ENCODE results near the gene CARD18.
A peak's percentile ranks its signal among the peaks of the same experiment; 100 is the strongest.

The CARD18 gene

DNA sequence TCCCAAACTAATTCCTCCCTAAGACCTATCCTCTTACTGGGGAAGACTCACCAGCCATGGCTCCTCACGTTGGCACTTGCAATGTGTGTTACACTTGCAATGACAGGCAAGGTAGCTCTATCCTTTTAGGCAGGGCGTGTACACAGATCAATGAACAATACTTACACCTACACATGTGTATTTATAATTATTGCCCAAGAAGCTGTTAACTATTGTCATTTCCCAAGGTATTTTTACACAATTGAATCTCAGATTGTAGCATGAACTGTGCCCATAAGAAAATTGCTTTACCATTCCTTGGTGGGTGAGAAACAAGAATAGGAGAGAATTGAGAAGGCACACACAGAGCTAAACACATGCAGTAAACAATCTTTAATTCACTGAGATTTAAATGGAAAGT lies at the start of gene CARD18:
CARD18 (minus strand) TSS at position 101 of the 400 bp plus-strand sequence; CDS start at position 58, 43 bp downstream.
- intact Hi-C loops (cut with DNase I), result no loop called here
- no peak for DNase-seq

DNA sequence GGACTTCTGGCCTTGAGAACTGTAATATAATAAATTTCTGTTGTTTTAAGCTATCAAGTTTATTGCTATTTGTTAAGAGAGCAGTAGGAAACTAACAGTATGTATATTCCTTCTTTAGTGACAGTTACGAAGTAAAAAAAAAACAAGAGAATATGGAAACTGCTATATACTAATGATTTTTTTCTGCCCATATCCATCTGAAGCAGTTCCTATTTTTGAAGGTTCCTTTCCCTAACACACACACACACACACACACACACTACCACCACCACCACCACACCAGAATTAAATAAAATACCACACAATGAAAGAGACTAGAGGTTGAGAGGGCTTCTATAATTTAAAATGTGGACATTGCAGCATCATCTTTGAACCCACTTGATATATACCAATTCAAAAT lies 44.4 kb upstream of the CARD18 start:
- no peak for DNase-seq
- intact Hi-C loops (cut with DNase I), result no loop called here

GRCh38 chr11:105183426-105183825 lies 43.9 kb upstream of the CARD18 start:
- intact Hi-C loops (cut with DNase I), result no loop called here
- no peak for DNase-seq

GRCh38 chr11:105181521-105181920 lies 42.0 kb upstream of the CARD18 start:
- DNase-seq, result no peak
- intact Hi-C loops (cut with DNase I), result no loop called here

- DNase-seq, result no peak
- intact Hi-C loops (cut with DNase I), result no loop called here
These were observed 41.5 kb upstream of the CARD18 start for GRCh38 chr11:105181100-105181499.

DNA sequence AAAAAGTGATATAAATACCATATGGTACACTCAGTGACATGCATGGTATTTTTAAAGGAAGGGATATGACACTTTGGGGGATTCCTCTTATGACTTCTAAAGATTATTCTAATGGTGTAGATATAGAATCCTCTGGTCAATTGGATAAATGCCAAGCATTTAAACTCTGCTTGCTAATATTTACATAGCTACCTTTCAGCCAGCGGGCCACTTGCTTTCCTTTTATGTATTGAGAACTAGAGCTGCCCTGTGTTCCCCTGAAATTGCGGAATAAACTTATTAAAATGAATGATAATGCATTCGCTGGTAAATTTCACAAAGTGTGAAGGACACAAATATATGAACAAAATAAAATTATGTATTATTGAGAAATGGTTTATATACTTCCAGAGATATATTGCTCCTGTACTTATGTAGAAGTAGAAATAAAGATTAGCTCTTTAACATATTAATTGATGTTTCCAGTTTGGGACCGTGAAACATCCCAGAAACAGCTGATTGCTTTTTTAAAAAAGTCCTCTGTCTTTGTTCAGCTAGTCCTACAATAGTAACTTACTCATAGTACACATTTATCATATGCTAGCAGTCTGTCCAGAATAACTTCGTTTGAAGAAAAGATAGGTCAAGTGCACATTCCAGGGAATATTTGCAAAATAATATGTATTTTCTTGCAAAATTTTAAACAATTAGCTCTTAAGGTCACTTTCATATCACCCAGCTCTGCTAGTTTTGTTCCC lies 40.1 kb upstream of the CARD18 start:
- intact Hi-C loops (cut with DNase I), result no loop called here
- DNase-seq, result no peak

GRCh38 chr11:105177658-105178057 lies 38.1 kb upstream of the CARD18 start:
- intact Hi-C loops (cut with DNase I), result no loop called here
- no peak for DNase-seq

GRCh38 chr11:105168457-105168856 lies 28.9 kb upstream of the CARD18 start:
- intact Hi-C loops (cut with DNase I), result no loop called here
- no peak for DNase-seq

- no peak for DNase-seq
- intact Hi-C loops (cut with DNase I), result no loop called here
These were observed 27.7 kb upstream of the CARD18 start for GRCh38 chr11:105167244-105167643.

DNA sequence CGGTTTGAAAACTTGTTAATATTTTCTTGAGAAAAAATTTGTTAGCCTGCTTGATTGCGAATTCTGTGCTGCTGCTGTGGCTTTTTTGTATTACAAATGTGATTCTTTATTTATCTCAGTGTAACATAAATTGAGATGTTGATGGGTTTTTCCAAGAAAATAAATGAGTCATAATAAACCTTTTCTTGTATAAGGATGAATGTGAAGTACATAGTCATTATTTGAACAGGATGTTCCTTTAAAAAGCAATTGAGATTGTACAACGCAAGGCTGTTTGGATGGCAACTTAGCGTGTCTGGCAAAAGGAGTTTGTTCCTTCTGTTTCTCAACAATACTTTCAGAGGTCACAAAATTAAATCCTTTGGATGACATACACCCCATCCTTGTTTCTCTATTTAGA lies 24.6 kb upstream of the CARD18 start:
- intact Hi-C loops (cut with DNase I), result no loop called here
- no peak for DNase-seq

GRCh38 chr11:105162506-105162905 lies 22.9 kb upstream of the CARD18 start:
- intact Hi-C loops (cut with DNase I), result no loop called here

GRCh38 chr11:105158436-105158835 lies 18.9 kb upstream of the CARD18 start:
- intact Hi-C loops (cut with DNase I), result no loop called here
- no peak for DNase-seq

More at GRCh38 chr11:105162506-105162905, 22.9 kb upstream of the CARD18 start:
- no peak for DNase-seq

DNA sequence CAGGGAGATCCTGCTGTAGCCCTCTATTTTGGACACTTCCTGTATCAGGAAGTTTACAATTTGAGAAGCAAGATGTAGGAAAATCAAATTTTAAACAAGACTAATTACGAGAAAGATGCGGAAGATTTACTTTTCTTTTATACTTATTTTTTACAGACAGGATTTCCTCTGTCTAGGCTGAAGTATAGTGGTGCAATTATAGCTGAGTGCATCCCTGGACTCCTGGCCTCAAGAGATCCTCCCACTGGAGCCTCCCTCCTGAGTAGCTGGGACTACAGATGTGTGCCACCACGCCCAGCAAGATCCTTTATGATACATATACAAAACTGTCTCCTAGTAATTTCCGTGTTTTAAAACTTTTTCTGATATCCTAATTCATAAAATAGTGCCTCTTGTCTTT lies 17.2 kb upstream of the CARD18 start:
- intact Hi-C loops (cut with DNase I), result no loop called here
- DNase-seq, result no peak

DNA sequence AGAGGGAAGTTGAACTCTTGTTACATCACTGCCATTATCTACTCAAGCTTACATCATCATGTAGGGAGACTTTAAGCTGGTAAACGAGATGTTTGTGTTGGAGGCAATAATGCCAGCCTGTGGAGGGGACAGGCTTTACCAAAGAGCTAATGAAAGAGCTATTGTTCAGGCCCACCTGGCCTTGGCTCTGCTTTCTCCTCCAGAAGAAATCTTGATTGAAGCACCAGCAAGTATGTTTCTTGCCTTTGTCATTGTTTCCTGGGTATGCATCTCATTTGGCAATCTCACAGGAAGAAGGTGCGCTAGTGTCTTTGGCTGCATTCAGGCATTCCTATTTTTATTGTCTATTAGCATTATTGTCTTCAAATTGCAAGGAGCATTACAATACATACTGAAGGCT lies 16.7 kb upstream of the CARD18 start:
- intact Hi-C loops (cut with DNase I), result no loop called here
- DNase-seq, result no peak

GRCh38 chr11:105155679-105156078 lies 16.1 kb upstream of the CARD18 start:
- intact Hi-C loops (cut with DNase I), result no loop called here
- no peak for DNase-seq

- peak in 1 of 10 donors; percentile 49 for DNase-seq
These were observed 13.8 kb upstream of the CARD18 start for GRCh38 chr11:105153392-105153791.

GRCh38 chr11:105152560-105152959 lies 13.0 kb upstream of the CARD18 start:
- intact Hi-C loops (cut with DNase I), result no loop called here
- DNase-seq, result no peak

More at GRCh38 chr11:105153392-105153791, 13.8 kb upstream of the CARD18 start:
- intact Hi-C loops (cut with DNase I), result no loop called here

GRCh38 chr11:105152021-105152512 lies 12.5 kb upstream of the CARD18 start:
- intact Hi-C loops (cut with DNase I), result no loop called here
- DNase-seq, result no peak

GRCh38 chr11:105149477-105149876 lies 9.9 kb upstream of the CARD18 start:
- no peak for DNase-seq
- intact Hi-C loops (cut with DNase I), result no loop called here

GRCh38 chr11:105148241-105148640 lies 8.7 kb upstream of the CARD18 start:
- intact Hi-C loops (cut with DNase I), result no loop called here
- DNase-seq, result no peak

GRCh38 chr11:105144887-105145286 lies 5.3 kb upstream of the CARD18 start:
- no peak for DNase-seq
- intact Hi-C loops (cut with DNase I), result no loop called here

- no peak for DNase-seq
- intact Hi-C loops (cut with DNase I), result no loop called here
These were observed 2.6 kb upstream of the CARD18 start for GRCh38 chr11:105142167-105142566.

DNA sequence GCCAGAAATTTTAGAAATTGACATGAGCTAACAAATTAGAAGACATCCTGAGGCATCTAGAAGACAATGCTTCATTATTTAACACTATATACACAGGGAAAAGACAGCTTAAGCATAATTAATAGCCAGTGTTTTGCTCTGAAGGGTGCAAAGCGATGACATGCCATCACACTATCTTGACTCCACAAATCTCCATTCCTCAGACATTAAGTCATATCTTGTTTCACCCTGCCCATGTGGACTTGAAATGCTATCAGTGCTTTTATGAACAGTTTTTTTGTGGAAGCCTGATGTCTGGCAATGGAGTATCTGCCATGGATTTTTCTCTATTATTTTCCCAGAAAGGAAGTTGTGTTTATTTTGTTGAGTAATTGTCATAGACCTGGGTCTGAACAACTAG lies 2.3 kb downstream of the CARD18 start:
- intact Hi-C loops (cut with DNase I), result no loop called here

More for the DNA sequence above, 2.3 kb downstream of the CARD18 start:
- DNase-seq, result no peak

Data from posterior cingulate gyrus (tissue), 11 donors.